Measurements from ENCODE around the gene DCAF7.
A peak's percentile ranks its signal among the peaks of the same experiment; 100 is the strongest.

The DCAF7 gene

GRCh38 chr17:63516910-63517824 lies 33.1 kb upstream of the DCAF7 start:
- no peak for DNase-seq (ENCODE audit: low spot score in 2 of 2)
- Histone ChIP-seq H3K9me3 (no peaks in the 10 kb centered on the region; the same call in 1 of the 2 replicates), H3K4me3 (no peak overlapping the region), H3K27me3 (ENCODE audit: low read depth) (peaks cover 9% of the 10 kb centered on the region; the same call in 1 of the 2 replicates), H3K36me3 (replicated peaks) (no peaks in the 10 kb centered on the region), H3K4me1 (no peaks in the 10 kb centered on the region)
- in situ Hi-C loops (cut with MboI; ENCODE audit: low sequenced_read_pairs), result no loop called here

- peaks cover 9% of the 10 kb centered on the region; the same call in 1 of the 2 replicates for H3K27me3 ChIP-seq (ENCODE audit: low read depth)
- H3K4me1 ChIP-seq, result no peaks in the 10 kb centered on the region
- no peak for DNase-seq (ENCODE audit: low spot score in 2 of 2)
- no peak overlapping the region for H3K4me3 ChIP-seq
- in situ Hi-C loops (cut with MboI; ENCODE audit: low sequenced_read_pairs), result no loop called here
- no peaks in the 10 kb centered on the region; the same call in 1 of the 2 replicates for H3K9me3 ChIP-seq
- H3K36me3 ChIP-seq (replicated peaks), result no peaks in the 10 kb centered on the region
Observed at GRCh38 chr17:63517825-63518534, 32.3 kb upstream of the DCAF7 start.

DNA sequence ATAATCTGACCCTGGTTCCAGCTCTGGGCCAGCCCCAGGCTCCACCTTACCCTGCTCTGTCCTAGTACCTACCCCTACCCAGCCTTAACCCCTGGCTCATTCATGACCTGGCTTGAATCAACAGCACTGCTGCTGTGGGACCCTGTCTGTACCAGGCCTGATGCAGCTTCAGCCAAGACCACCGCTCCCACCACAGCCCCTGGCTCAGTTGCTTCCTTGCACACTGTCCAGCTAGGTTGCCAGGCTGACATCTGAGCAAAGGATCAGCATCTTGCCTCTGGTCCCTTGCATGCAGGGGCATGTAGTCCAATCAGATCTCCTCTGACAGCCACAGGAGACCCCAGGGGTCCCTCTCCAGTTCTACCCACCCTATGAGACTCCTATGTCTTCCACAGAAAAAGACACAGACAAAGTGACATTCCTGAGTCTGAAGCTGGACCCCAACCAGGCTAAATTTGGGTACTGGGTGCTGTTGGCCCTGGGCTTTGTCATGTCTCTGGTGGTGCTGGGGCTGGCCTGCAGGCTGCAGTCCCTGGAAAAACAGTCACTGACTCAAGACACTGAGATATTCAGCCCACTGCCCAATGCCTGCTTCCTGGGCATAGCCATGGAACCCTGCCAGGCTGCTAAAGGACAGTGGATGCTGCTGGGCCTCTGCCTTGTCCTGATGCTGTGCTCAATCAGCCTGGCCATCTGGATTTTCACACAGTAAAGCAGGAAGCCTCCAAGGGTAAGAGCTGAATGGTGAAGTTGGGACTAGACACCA lies 31.0 kb upstream of the DCAF7 start:
- Histone ChIP-seq H3K4me3 (no peak overlapping the region), H3K36me3 (replicated peaks) (no peaks in the 10 kb centered on the region), H3K9me3 (no peaks in the 10 kb centered on the region; the same call in 1 of the 2 replicates), H3K4me1 (no peaks in the 10 kb centered on the region), H3K27me3 (ENCODE audit: low read depth) (peaks cover 9% of the 10 kb centered on the region; the same call in 1 of the 2 replicates)
- in situ Hi-C loops (cut with MboI; ENCODE audit: low sequenced_read_pairs), result no loop called here
- no peak for DNase-seq (ENCODE audit: low spot score in 2 of 2)

GRCh38 chr17:63519972-63520882 lies 30.1 kb upstream of the DCAF7 start:
- no peaks in the 10 kb centered on the region; the same call in 1 of the 2 replicates for H3K9me3 ChIP-seq
- no peaks in the 10 kb centered on the region for H3K36me3 ChIP-seq (replicated peaks)
- in situ Hi-C loops (cut with MboI; ENCODE audit: low sequenced_read_pairs), result no loop called here
- DNase-seq (ENCODE audit: low spot score in 2 of 2), result no peak
- no peak overlapping the region for H3K4me3 ChIP-seq
- H3K4me1 ChIP-seq, result no peaks in the 10 kb centered on the region
- H3K27me3 ChIP-seq (ENCODE audit: low read depth), result peaks cover 12% of the 10 kb centered on the region; the same call in 1 of the 2 replicates

GRCh38 chr17:63523253-63523855 lies 26.9 kb upstream of the DCAF7 start, which contains the start of gene KCNH6:
Gene KCNH6, plus strand, starts transcription at chr17:63523358. Its CDS starts 56 bp downstream, at chr17:63523414.
- Histone ChIP-seq H3K4me3 (peak within 1 kb of the TSS; percentile 12), H3K27me3 (ENCODE audit: low read depth) (peaks cover 17% of the 10 kb centered on the region), H3K4me1 (no peaks in the 10 kb centered on the region), H3K36me3 (replicated peaks) (no peaks in the 10 kb centered on the region), H3K9me3 (no peaks in the 10 kb centered on the region)
- in situ Hi-C loops (cut with MboI; ENCODE audit: low sequenced_read_pairs), result no loop called here
- DNase-seq (ENCODE audit: low spot score in 2 of 2), result no peak

DNA sequence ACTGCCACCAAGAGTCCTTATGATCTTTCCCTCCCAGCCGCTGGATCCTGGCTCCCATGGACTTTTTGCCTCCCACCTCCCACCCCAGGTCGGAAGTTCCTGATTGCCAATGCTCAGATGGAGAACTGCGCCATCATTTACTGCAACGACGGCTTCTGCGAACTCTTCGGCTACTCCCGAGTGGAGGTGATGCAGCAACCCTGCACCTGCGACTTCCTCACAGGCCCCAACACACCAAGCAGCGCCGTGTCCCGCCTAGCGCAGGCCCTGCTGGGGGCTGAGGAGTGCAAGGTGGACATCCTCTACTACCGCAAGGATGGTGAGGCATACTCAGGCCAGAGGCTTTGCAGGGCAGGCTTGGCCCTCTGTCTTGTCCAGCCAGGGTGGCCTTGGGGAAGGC lies 26.2 kb upstream of the DCAF7 start:
- DNase-seq (ENCODE audit: low spot score in 2 of 2), result no peak
- no peaks in the 10 kb centered on the region for H3K36me3 ChIP-seq (replicated peaks)
- H3K9me3 ChIP-seq, result no peaks in the 10 kb centered on the region
- peaks cover 16% of the 10 kb centered on the region for H3K27me3 ChIP-seq (ENCODE audit: low read depth)
- H3K4me1 ChIP-seq, result no peaks in the 10 kb centered on the region
- in situ Hi-C loops (cut with MboI; ENCODE audit: low sequenced_read_pairs), result no loop called here
- H3K4me3 ChIP-seq, result no peak overlapping the region

DNA sequence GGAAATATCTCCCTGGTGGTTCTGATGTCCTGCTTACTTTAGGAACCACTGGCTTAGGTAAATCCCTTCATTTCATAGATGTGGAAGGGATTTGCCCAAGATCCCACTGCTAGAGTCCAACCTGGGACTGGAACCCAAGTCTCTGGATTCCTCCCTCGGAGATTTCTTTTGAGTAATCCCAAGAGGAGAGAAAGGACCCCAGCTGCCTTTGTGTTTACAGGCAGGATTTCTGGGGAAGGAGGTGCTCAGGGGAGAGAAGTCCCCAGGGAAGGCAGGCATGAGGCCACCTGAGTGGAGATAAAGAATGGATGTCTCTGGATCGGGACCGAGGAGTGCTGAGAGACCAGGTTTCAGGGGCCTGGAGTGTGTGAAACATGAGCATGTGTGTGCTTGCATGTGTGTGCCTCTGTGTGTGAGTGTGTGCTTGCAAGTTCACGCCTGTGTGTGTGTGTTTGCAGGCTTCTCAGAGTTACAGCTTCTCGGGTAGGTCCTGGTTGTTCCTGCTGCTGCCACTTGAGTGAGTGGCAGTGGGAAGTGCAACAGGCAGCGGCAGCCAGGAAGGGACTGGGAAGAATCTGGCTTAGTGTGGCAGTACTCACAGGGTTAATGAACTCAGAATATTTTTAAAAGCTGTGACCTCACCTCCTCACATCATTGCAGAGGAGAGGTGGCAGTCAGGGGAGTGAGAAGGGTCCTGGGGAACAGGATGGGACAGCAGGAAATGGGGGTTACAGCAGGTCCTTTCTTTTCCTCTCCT lies 24.9 kb upstream of the DCAF7 start:
- in situ Hi-C loops (cut with MboI; ENCODE audit: low sequenced_read_pairs), result no loop called here
- DNase-seq (ENCODE audit: low spot score in 2 of 2), result no peak
- peaks cover 16% of the 10 kb centered on the region for H3K27me3 ChIP-seq (ENCODE audit: low read depth)
- no peaks in the 10 kb centered on the region for H3K4me1 ChIP-seq
- no peak overlapping the region for H3K4me3 ChIP-seq
- H3K36me3 ChIP-seq (replicated peaks), result no peaks in the 10 kb centered on the region
- H3K9me3 ChIP-seq, result no peaks in the 10 kb centered on the region

GRCh38 chr17:63526861-63527260 lies 23.4 kb upstream of the DCAF7 start:
- DNase-seq (ENCODE audit: low spot score in 2 of 2), result no peak
- no peaks in the 10 kb centered on the region for H3K4me1 ChIP-seq
- in situ Hi-C loops (cut with MboI; ENCODE audit: low sequenced_read_pairs), result no loop called here
- H3K9me3 ChIP-seq, result no peaks in the 10 kb centered on the region
- no peak overlapping the region for H3K4me3 ChIP-seq
- no peaks in the 10 kb centered on the region for H3K36me3 ChIP-seq (replicated peaks)
- H3K27me3 ChIP-seq (ENCODE audit: low read depth), result peaks cover 16% of the 10 kb centered on the region

- no peaks in the 10 kb centered on the region for H3K4me1 ChIP-seq
- in situ Hi-C loops (cut with MboI; ENCODE audit: low sequenced_read_pairs), result no loop called here
- H3K27me3 ChIP-seq (ENCODE audit: low read depth), result peaks cover 16% of the 10 kb centered on the region
- no peaks in the 10 kb centered on the region for H3K9me3 ChIP-seq
- no peak for DNase-seq (ENCODE audit: low spot score in 2 of 2)
- no peak overlapping the region for H3K4me3 ChIP-seq
- no peaks in the 10 kb centered on the region for H3K36me3 ChIP-seq (replicated peaks)
Observed at GRCh38 chr17:63528183-63528582, 22.1 kb upstream of the DCAF7 start.

DNA sequence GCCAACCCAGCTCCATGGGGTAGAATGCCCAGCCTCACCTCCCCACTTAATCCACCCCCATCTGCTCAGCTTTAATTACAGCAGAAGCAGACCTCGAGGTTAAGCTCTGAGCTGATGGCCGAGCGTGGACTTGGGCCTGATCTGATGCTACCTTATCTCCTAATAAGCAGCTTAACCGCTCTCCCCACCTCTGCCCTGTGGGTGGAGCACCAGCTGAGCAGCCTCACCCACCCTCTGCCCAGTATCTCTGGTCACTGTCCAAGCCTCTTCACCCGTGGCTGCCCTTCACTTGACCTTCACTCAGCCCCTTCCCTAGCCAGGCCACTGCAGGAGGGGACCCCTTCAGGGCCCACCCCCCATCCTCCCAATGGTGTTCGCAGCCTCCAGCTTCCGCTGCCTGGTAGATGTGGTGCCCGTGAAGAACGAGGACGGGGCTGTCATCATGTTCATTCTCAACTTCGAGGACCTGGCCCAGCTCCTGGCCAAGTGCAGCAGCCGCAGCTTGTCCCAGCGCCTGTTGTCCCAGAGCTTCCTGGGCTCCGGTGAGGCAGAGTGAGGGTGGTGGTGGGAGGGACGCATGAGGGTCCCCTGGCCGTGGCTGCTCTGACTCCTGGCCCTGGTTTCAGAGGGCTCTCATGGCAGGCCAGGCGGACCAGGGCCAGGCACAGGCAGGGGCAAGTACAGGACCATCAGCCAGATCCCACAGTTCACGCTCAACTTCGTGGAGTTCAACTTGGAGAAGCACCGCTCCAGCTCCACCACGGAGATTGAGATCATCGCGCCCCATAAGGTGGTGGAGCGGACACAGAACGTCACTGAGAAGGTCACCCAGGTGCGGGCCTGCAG lies 20.3 kb upstream of the DCAF7 start:
- Histone ChIP-seq H3K36me3 (replicated peaks) (no peaks in the 10 kb centered on the region), H3K4me1 (no peaks in the 10 kb centered on the region), H3K27me3 (ENCODE audit: low read depth) (peaks cover 14% of the 10 kb centered on the region), H3K4me3 (no peak overlapping the region), H3K9me3 (no peaks in the 10 kb centered on the region)
- DNase-seq (ENCODE audit: low spot score in 2 of 2), result no peak
- in situ Hi-C loops (cut with MboI; ENCODE audit: low sequenced_read_pairs), result no loop called here

GRCh38 chr17:63530557-63531021 lies 19.7 kb upstream of the DCAF7 start:
- in situ Hi-C loops (cut with MboI; ENCODE audit: low sequenced_read_pairs), result no loop called here
- Histone ChIP-seq H3K4me1 (no peaks in the 10 kb centered on the region), H3K9me3 (no peaks in the 10 kb centered on the region), H3K27me3 (ENCODE audit: low read depth) (peaks cover 12% of the 10 kb centered on the region), H3K36me3 (replicated peaks) (no peaks in the 10 kb centered on the region), H3K4me3 (no peak overlapping the region)
- no peak for DNase-seq (ENCODE audit: low spot score in 2 of 2)

Measured in HAP-1 (cell line).